Activated T-helper 1 cell treated with anti-CD3 and anti-CD28 coated beads, Interleukin-2, amount 50 U/mL, for 16 hours (primary cell): ENCODE results near the gene HSH2D.
"Not testable (repeated sequence)": the region's sequence is repeated elsewhere in the genome, so short reads cannot be mapped to it uniquely, and the experiment has no call there.

Source experiments
- DNase-seq, 2 donors: peaks; one replicate each; pipeline ENCODE4 v3.0.0-alpha.2; 2020; ENCODE audit warnings: low read depth in 1 of 2, low spot score in 1 of 2

HSH2D gene

GRCh38 chr19:16154557-16154956 is 11.1 kb downstream of the HSH2D start:
- no peak for DNase-seq

DNA sequence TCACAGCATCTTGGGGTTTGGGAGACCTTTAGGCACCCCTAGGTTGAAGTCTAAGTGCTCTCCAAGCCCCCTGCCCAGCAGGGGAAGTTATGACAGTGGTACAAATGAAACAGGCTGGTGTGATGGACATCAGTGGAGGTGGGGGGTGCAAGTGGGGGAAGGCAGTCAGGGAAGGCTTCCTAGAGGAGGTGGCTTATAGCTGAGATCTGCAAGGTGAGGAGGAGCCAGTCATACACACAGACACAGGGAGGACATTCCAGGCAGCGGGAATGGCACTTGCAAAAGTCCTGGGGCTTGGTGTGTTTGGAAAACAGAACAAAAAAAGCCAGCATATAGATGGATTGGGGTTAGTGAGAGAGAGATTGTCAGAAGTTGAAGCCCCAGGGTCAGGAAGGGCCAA is 11.6 kb downstream of the HSH2D start:
- DNase-seq, result no peak

DNA sequence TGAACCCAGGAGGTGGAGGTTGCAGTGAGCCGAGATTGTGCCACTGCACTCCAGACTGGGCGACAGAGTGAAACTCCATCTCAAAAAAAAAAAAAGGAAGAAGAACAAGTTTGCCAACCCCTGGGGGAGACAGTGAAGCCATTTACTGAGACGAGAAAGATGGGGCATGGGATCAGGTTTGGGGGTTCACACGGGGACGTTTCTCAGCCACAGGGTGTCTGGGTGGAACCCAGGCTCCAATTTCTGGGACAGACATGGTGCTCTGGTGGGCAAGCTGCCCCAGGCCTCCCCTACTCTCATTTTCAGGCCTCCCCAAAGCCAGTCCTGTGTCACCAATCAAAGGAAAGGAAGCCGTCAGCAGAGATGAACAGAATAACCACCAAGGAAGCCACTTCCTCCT is 13.4 kb downstream of the HSH2D start:
- DNase-seq, result no peak

- no peak for DNase-seq
Observed at GRCh38 chr19:16157601-16158000, 14.1 kb downstream of the HSH2D start.

GRCh38 chr19:16159655-16160054 is 16.2 kb downstream of the HSH2D start:
- DNase-seq, result no peak

GRCh38 chr19:16160445-16160942 is 17.0 kb downstream of the HSH2D start:
- no peak for DNase-seq

GRCh38 chr19:16160943-16161560 is 17.6 kb downstream of the HSH2D start:
- DNase-seq, result no peak

DNA sequence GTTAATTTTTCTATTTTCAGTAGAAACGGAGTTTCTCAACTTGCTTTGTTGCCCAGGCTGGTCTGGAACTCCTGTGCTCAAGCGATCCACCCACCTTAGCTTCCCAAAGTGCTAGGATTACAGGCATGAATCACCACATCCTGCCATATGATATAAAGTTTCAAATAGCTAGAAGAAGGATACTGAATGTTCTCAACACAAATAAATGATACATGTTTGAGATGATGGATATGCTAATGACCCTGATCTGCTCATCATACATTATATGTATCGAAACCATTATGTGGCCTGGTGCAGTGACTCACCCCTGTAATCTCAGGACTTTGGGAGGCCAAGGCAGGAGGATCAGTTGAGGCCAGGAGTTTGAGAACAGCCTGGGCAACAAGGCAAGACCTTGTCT is 18.4 kb downstream of the HSH2D start:
- no peak for DNase-seq

DNA sequence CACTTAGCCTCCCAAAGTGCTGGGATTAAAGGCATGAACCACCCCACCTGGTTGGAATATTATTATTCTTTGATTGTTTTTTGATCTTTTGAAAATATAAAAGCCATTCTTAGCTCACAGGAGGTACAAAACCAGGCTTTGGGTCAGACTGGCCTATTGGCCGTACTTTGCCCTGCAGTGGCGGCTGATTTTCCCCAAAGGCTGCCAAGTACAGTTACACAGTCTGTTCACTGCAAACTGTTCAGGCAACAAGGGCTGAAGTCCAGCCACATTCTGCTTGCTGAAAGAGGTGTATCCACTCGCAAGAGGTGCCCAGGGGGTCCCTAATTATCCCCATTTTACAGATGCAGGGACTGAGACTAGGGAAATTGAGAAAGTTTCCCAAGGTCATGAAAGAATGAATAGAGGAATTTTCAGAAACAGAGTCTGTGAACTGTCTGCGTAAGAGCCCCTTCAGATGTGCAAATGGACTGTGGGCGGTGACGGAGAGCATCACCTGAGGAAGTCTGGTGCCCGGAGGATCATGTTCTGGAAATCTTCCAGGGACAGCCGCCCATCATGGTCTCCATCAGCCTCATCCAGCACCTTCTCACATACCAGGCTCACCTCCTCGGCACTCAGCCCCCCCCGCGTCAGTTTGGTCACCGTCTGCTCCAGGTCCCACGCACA is 20.9 kb downstream of the HSH2D start:
- DNase-seq, result no peak

- no peak for DNase-seq
Observed at GRCh38 chr19:16166417-16166816, 22.9 kb downstream of the HSH2D start.

DNA sequence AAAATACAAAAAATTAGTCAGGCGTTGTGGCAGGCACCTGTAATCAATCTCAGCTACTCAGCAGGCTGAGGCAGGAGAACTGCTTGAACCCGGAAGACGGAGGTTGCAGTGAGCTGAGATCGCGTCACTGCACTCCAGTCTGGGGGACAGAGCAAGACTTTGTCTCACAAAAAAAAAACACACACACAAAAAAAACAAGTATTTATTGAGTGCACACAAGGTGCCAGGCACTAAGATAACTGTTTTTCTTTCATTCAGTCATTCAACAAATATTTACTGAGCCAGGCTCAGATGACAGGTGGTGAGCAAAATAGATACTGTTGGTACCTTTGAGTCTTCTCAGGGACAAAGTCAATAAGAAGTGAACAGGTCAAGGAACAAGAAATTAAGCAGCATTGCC is 23.6 kb downstream of the HSH2D start:
- DNase-seq, result no peak

- DNase-seq, result no peak
Observed at GRCh38 chr19:16168465-16169081, 25.1 kb downstream of the HSH2D start.

DNA sequence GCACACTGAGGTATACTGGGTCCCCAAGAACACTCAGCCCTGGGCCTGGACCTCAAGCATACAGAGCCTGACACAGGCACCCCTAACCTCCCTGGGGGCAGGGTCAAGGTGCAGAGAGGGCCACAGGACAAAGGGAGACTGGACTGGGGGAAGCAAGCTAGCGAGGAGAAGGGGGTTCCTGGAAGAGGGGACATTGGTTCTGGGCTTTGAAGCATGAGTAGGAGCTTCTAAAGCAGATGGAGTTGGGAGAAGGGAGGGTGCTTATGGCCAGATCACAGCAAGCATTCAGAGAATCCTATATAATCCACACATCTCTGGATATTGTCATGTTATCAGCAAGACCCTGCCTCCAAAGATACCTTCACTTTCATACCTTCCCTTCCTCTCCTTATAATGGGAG is 26.6 kb downstream of the HSH2D start:
- DNase-seq, result no peak

DNA sequence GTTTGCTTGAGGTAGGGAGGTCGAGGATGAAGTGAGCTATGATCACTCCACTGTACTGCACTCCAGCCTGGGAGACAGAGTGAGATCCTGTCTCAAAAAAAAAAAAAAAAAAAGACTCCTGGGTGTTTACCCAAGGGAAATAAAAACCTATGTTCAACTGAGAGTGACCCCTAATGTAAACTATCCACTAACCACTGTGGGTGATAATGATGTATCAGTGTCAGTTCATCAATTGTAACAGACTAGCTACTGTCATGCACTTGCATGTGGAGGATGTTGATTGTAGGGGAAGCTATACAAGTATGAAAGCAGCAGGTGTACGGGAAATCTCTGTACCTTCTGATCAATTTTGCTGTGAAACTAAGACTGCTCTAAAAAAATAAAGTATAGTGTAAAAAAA is 32.5 kb downstream of the HSH2D start:
- no peak for DNase-seq

- DNase-seq, result not testable (repeated sequence)
Observed at GRCh38 chr19:16178866-16179265, 35.4 kb downstream of the HSH2D start.

DNA sequence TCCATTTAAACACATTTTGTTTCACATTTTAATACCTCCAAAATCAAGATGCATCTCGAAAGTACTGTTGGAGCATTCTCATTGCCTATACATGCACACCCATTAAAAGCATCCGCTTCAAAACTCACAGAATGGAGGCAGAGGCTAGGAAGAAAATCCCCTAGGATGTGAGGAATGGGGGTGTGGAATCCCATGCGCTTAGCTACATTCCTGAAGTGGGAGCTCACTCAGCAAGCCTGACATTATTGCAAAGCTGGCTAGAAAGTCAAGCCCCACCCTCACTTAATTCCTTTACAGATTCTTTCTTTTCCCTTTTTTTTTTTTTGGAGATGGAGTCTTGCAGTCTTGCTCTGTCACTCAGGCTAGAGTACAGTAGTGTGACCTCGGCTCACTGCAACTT is 37.1 kb downstream of the HSH2D start:
- no peak for DNase-seq

DNA sequence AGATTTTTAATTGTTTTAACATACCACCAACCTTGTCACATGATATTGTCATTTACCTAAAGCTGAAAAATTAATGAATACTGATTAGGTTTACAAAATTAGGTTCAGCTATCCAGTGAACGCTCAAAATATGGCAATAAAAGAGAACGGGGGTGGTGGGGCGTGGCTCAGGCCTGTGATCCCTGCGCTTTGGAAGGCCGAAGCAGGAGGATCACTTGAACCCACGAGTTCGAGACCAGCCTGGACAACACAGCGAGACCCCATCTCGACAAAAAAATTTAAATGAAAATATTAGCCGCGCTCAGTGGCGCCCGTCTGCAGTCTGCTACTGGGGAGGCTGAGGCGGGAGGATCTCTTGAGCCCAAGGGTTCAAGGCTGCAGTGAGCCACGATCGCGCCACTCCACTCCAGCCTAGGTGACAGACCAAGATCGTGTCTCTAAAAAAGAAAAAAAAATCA is 41.2 kb downstream of the HSH2D start:
- no peak for DNase-seq

DNA sequence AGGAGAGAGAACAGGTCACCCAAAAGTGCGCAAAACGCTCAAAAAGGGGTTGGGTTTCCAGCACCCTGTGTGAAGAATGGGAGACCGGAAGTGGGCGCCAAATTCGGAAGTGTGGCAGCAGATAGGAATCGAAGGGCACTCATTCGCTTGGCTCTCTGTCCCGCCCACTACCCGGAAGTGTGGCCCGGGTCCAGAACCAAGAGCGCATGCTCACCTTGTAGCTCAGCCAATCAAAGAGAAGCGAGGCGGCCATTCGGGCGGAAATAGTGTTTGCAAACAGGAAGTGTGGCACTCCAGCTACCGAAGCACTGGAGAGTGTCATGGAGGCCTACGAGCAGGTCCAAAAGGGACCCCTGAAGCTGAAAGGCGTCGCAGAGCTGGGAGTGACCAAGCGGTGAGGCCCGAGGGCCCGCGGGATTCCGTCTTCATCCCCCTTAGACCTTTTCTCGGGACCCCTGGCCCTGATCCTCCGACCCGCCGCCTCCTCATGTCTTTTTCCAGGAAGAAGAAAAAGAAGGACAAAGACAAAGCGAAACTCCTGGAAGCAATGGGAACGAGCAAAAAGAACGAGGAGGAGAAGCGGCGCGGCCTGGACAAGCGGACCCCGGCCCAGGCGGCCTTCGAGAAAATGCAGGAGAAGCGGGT is 41.8 kb downstream of the HSH2D start, which contains the start of gene FAM32A:
TSS of gene FAM32A (plus strand) at position 288 of the 645 bp plus-strand sequence. CDS start at position 321, 33 bp downstream.
- DNase-seq, result peak; percentile 95 to 99

GRCh38 chr19:16185768-16186123 is 42.3 kb downstream of the HSH2D start:
- DNase-seq, result peak in 1 of 2 donors; percentile 22

GRCh38 chr19:16188521-16188920 is 45.0 kb downstream of the HSH2D start:
- no peak for DNase-seq

GRCh38 chr19:16190198-16190597 is 46.7 kb downstream of the HSH2D start:
- no peak for DNase-seq

- DNase-seq, result no peak
Observed at GRCh38 chr19:16190736-16191135, 47.3 kb downstream of the HSH2D start.
